ENCODE results near the gene RABL3.
"Not testable (repeated sequence)": the region's sequence is repeated elsewhere in the genome, so short reads cannot be mapped to it uniquely, and the experiment has no call there.

Gene RABL3

GRCh38 chr3:120640231-120640630, 102.1 kb downstream of the RABL3 start:
- TF ChIP-seq CTCF (IDR thresholded peaks at IDR 0.05; ENCODE audit: unreplicated experiment in 3 of 3), result no peak
- no peak overlapping the region for H3K4me3 Mint-ChIP-seq

GRCh38 chr3:120638820-120639219, 103.5 kb downstream of the RABL3 start:
- not testable (repeated sequence) for H3K27me3 Mint-ChIP-seq (ENCODE audit: low read depth); H3K4me3 Mint-ChIP-seq; H3K4me1 Mint-ChIP-seq; H3K9me3 Mint-ChIP-seq; H3K27ac Mint-ChIP-seq
- peaks cover 14% of the 10 kb centered on the region for H3K36me3 Mint-ChIP-seq (ENCODE audit: low read depth)

More at GRCh38 chr3:120640231-120640630, 102.1 kb downstream of the RABL3 start:
- Mint-ChIP-seq H3K36me3 (ENCODE audit: low read depth) (peaks cover 14% of the 10 kb centered on the region), H3K4me1 (peaks cover 10% of the 10 kb centered on the region), H3K27me3 (ENCODE audit: low read depth) (no peaks in the 10 kb centered on the region), H3K9me3 (no peaks in the 10 kb centered on the region), H3K27ac (no peak overlapping the region)

- Mint-ChIP-seq H3K4me1 (no peaks in the 10 kb centered on the region), H3K4me3 (no peak overlapping the region), H3K27me3 (ENCODE audit: low read depth) (no peaks in the 10 kb centered on the region), H3K9me3 (no peaks in the 10 kb centered on the region), H3K36me3 (ENCODE audit: low read depth) (peaks cover 14% of the 10 kb centered on the region), H3K27ac (no peak overlapping the region)
- TF ChIP-seq CTCF (IDR thresholded peaks at IDR 0.05; ENCODE audit: unreplicated experiment in 3 of 3), result no peak
Observed at GRCh38 chr3:120637851-120638559, 104.3 kb downstream of the RABL3 start.

- H3K36me3 Mint-ChIP-seq (ENCODE audit: low read depth), result peaks cover 12% of the 10 kb centered on the region
- no peak for TF ChIP-seq CTCF (IDR thresholded peaks at IDR 0.05; ENCODE audit: unreplicated experiment in 3 of 3)
- H3K4me1 Mint-ChIP-seq, result no peaks in the 10 kb centered on the region
- H3K27me3 Mint-ChIP-seq (ENCODE audit: low read depth), result no peaks in the 10 kb centered on the region
- no peak overlapping the region for H3K4me3 Mint-ChIP-seq
- H3K9me3 Mint-ChIP-seq, result no peaks in the 10 kb centered on the region
- H3K27ac Mint-ChIP-seq, result no peak overlapping the region
Observed at GRCh38 chr3:120636795-120637401, 105.4 kb downstream of the RABL3 start.
